ENCODE data around the gene CLEC1B.
"Not testable (repeated sequence)": the region's sequence is repeated elsewhere in the genome, so short reads cannot be mapped to it uniquely, and the experiment has no call there.

Gene CLEC1B

DNA sequence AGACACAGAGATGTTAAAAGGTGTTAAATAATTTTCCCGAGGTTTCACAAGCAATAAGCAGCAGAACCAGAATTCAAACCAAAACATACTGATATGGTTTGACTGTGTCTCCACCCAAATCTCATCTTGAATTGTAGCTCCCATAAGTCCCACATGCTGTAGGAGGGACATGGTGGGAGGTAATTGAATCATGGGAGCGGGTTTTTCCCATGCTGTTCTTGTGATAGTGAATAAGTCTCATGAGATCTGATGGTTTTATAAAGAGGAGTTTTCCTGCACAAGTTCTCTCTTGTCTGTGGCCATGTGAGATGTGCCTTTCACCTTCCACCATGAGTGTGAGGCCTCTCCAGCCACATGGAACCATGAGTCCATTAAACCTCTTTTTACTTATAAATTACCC is 24.2 kb downstream of the CLEC1B start:
- not testable (repeated sequence) for DNase-seq (ENCODE audit: low spot score)

DNA sequence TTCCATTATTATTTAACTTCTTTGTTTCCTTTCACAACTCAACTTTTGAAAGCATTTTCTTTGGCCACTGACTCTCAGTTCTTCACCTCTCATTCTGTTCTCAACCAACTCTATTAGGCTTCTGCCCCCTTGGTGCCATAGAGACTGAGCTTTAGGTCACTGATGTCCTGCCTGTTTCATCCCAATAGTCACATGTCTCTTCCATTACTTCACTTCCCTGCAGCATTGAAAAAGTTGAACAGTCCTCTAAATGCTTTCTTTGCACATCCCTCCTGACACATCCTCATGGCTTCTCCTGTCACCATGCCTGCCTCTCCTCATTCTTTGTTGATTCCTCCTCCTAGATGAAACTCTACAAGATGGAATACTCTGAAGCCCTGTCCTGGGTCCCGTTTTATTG is 25.0 kb downstream of the CLEC1B start:
- no peak for DNase-seq (ENCODE audit: low spot score)

DNA sequence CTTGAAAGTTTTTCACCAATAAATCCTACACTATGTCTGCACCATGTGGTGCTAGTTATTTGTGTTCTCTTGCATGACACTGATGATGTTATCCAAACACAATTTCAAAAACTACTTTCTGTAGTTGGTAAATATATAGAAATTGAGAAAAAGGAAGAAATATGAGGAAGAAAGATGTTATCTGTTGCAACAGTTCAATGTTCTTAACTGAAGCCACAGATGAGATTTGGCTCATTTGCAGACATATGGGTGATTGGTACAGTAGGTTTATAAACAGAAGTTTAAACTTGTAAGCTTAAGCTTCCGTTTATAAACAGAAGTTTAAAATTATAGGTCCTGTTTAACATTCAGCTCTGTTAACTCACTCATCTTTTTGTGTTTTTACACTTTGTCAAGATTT is 27.7 kb downstream of the CLEC1B start, which contains the start of gene CLEC12A:
CLEC12A (plus strand) TSS at position 229 of the 400 bp plus-strand sequence. CDS start 188 bp downstream, outside the sequence.
- DNase-seq (ENCODE audit: low spot score) = no peak

DNA sequence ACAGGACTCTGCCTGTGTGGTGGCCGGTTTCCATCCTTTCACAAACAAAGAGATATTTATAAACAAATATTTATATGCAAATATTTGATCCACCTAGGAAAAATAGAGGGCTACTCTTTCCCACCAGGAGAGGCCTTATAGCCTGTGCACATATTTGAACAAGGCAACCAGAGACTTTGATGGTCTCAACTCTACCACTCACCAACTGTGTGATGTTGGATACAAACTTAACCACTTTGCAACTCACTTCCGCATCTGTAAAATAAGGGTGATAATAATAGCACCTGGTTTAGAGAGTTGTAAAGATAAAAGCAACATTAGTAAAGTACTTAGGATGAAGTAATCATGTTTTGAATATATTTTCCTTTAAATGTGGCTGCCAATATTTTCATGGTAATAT is 29.2 kb downstream of the CLEC1B start:
- DNase-seq (ENCODE audit: low spot score) = no peak

DNA sequence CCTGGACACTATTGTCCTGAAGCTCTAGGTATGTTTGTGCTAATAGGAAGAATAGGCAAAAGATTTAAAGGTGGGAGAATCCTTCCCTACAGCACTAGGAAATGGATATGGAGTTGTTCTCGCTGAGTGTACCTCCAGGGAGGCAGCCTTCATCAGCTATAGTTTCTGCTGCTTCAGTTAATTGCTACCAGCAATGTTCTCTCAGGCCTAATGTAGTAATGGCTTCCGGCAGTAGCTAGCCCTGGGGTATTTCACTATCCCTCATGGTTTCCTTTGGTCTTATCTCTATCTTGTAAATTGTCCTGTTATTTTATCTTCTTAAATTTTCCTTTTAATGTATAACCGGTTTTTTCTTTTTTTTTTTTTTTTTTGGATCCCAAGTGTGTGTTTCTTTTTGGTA is 37.0 kb downstream of the CLEC1B start:
- DNase-seq (ENCODE audit: low spot score) = no peak

DNA sequence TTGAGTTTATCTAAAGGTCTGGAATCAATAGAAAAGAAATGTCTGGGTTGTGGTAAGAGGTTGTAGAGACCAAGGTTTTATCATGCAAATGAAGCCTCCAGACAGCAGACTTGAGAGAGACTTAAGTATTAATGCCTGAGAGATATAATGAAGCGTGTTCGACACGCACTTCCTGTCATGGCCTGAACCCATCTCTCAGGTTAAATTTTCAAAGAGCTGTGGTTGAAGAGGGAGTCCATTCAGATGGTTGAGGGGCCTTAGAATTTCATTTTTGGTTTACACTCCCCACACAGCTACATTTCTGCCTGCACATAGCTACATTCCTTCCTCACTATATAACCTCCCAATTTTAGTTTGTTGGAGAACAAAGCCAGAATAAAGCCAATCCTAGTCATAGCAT is 37.8 kb downstream of the CLEC1B start:
- DNase-seq (ENCODE audit: low spot score) = no peak

DNA sequence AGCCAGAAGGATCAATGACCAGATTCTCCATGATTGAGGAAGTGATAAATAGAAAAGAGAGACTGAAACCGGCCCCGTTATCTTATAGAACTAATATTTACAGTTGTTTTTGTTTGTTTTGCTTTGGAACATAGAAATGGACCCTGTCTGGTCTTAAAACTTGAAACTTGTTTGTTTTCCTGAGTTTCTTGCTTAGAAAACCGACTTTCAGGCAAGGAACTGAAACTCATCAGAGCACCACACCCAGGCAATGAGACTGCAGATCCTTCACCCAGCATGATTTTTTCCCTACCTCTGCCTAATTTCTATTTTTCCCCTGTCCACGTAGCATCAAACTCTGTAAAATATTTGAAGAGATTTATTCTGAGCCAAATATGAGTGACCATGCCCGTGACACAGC is 38.3 kb downstream of the CLEC1B start:
- DNase-seq (ENCODE audit: low spot score) = no peak

DNA sequence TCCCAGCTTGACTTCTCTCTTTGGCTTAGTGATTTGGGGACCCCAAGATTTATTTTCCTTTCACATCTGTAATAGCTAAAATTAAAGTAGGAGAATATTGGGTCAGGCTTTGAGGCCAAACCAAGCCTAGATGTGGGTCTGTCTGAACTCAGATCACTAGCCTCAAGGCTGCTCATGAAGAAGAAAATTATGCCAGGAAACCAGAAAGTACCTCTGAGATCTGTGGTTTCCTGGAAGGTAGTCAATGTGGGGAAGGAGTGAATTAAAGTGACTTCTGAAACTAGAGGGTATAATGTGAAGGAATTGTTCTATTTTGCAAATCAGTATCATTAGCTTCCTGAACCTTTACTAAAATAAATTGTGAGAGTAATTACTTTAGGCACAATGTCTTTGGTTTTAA is 41.1 kb downstream of the CLEC1B start:
- no peak for DNase-seq (ENCODE audit: low spot score)

DNA sequence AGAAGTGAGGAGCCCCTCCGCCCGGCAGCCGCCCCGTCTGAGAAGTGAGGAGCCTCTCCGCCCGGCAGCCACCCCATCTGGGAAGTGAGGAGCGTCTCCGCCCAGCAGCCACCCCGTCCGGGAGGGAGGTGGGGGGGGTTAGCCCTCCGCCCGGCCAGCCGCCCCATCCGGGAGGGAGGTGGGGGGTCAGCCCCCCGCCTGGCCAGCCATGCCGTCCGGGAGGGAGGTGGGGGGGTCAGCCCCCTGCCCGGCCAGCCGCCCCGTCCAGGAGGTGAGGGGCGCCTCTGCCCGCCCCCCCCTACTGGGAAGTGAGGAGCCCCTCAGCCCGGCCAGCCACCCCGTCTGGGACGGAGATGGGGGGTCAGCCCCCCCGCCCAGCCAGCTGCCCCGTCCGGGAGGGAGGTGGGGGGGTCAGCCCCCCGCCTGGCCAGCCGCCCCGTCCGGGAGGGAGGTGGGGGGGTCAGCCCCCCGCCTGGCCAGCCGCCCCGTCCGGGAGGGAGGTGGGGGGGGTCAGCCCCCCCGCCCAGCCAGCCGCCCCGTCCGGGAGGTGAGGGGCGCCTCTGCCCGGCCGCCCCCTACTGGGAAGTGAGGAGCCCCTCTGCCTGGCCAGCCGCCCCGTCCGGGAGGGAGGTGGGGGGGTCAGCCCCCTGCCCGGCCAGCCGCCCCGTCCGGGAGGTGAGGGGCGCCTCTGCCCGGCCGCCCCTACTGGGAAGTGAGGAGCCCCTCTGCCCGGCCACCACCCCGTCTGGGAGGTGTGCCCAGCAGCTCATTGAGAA is 45.8 kb downstream of the CLEC1B start:
- DNase-seq (ENCODE audit: low spot score) = not testable (repeated sequence)

DNA sequence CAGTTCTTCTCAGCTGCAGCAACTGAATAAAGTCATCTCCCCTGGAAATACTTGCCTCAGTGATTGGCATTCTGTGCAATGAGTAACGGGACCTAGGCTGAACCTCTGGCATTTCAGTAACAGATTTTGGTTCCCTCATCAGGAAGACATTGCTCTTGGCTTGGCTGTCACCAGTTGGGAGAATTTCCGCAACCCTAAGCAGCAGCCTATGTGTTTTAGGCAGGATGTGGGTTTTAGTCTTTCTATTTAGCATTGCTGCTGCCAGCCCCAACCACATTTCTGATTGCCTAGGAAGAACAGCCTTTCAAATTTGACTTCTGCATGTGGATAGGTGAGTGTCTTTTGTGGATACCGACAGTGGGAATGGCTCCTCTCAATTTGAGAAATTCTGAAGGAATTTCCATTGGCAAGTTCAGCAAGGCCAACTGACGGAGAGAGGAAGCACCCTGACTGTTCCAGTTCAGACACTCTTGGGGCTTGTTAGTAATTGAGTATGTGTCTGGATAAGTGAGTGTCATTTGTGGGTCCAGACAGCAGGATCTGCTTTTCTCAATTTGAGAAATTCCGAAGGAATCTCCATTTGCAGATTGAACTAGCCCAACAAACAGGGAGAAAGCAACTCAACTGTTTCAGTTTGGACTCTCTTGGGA is 47.8 kb downstream of the CLEC1B start:
- no peak for DNase-seq (ENCODE audit: low spot score)

DNA sequence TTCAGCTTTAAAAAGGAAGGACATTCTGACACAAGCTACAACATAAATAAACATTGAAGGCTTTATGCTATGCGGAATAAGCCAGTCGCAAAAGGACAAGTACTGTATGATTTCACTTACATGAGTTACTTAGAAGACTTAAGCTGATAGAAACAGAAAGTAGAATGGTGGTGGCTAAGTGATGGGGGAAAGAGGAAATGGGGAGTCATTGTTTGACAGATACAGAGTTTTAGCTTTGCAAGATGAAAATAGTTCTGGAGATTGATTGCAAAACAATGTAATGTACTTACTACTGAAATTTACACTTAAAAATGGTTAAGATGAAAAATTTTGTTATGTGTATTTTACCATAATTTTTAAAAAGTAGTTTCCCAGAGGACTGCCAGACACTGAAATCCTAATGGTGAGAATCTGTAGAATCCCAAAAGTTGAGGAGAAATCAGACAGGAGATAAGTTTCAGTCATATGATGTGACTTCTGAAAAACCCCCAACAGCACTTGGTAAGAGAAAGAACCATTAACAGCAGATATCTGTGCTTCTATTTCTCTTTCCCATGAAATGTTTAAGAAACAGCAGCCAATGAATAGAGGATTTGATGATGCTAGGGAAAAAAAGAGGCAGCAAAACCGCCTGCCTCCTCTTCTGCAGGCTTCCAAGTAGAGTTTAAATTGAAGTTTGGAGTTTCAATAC is 50.2 kb downstream of the CLEC1B start:
- no peak for DNase-seq (ENCODE audit: low spot score)

DNA sequence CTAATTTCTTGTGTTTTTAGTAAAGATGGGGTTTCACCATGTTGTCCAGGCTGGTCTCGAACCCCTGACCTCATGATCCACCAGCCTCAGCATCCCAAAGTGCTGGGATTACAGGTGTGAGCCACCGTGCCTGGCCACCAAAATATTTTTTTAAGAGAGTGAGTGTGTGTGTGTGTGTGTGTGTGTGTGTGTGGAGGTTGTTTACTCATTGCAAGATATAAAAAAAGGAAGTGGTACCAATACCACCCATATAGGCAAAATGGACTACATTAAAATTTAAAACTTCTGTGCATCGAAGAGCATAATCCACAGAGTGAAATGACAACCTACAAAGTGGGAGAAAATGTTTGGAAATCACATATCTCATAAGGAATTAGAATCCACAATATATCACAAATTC is 51.2 kb downstream of the CLEC1B start:
- DNase-seq (ENCODE audit: low spot score) = no peak

DNA sequence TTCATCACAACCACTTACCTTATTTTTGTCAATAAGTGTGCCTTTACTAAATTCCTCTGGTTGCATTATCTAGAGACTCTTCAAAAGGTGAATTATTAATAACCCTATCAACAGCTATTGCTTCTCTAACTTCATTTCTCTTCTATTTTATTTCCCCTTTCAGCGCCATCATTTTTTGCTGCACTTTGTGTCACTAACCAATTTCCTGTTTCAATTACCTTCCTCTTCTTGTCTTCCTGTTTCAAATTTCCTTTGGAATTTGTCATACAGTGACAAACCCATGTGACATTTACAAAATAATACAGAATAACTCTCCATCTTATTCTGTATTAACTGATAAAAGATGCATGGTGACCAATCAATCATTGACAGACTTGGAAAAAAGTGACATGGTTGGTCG is 54.5 kb downstream of the CLEC1B start:
- DNase-seq (ENCODE audit: low spot score) = no peak

DNA sequence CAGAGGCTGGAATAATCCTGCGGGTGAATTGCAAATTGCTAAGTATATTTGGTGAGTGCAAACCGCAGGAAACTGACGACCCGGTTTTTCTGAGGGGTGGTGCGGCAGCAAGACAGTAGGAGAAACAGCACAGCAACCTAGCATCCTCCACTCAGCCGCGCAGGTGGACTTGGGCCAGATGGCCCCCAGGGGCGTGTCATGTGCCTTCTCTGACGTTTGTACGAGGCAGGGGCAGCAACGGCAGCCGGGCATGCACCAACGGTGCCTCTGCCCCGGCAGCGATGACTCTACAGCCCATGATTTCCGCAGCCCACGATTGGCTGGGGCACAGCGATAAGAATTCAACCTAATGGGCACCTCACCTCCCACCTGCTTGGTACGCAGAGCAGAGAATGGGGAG is 55.7 kb downstream of the CLEC1B start:
- DNase-seq (ENCODE audit: low spot score) = no peak

All from hematopoietic multipotent progenitor cell treated with erythropoietin and hydrocortisone succinate and interleukin-3 and kit ligand, for 17 days (in vitro differentiated cells).